Uterus (tissue), 2 donors: ENCODE results near the gene LYPD6B.
"Not testable (repeated sequence)": the region's sequence is repeated elsewhere in the genome, so short reads cannot be mapped to it uniquely, and the experiment has no call there.

Source experiments
- POLR2A ChIP-seq, 2 donors: fragments of 450-650 bp; IDR thresholded peaks; one replicate each; pipeline ENCODE4 v1.6.1; 2016; ENCODE audit warnings: antibody characterized with exemption in 2 of 2, mild to moderate bottlenecking in 1 of 2, moderate library complexity in 1 of 2
- TF ChIP-seq, protein P1 (sequence below), 4 experiments: fragments of 200-600 bp in 2 of 4; fragments of 450-650 bp in 2 of 4; sonication (generic) in 2 of 4; IDR thresholded peaks; one replicate each; pipeline ENCODE4 v1.5.1; 2016 to 2019; ENCODE audit warnings: antibody characterized with exemption in 4 of 4, mild to moderate bottlenecking in 2 of 4, moderate library complexity in 1 of 4

DNA sequence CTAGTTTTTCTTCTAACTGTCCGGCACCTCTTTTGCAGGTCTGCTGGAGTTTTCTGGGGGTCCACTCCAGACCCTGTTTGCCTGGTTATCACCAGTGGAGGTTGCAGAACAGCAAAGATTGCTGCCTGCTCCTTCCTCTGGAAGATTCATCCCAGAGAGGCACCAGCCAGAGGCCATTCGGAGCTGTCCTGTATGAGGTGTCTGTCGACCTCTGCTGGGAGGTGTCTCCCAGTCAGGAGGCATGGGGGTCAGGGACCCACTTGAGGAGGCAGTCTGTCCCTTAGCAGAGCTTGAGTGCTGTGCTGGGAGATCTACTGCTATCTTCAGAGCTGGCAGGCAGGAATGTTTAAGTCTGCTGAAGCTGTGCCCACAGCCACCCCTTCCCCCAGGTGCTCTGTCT lies 218.4 kb downstream of the LYPD6B start:
- TF ChIP-seq, protein P1, sequence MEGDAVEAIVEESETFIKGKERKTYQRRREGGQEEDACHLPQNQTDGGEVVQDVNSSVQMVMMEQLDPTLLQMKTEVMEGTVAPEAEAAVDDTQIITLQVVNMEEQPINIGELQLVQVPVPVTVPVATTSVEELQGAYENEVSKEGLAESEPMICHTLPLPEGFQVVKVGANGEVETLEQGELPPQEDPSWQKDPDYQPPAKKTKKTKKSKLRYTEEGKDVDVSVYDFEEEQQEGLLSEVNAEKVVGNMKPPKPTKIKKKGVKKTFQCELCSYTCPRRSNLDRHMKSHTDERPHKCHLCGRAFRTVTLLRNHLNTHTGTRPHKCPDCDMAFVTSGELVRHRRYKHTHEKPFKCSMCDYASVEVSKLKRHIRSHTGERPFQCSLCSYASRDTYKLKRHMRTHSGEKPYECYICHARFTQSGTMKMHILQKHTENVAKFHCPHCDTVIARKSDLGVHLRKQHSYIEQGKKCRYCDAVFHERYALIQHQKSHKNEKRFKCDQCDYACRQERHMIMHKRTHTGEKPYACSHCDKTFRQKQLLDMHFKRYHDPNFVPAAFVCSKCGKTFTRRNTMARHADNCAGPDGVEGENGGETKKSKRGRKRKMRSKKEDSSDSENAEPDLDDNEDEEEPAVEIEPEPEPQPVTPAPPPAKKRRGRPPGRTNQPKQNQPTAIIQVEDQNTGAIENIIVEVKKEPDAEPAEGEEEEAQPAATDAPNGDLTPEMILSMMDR (IDR thresholded peaks at IDR 0.05): not testable (repeated sequence)
- not testable (repeated sequence) for TF ChIP-seq POLR2A (IDR thresholded peaks at IDR 0.05)
